Osteocyte (in vitro differentiated cells): ENCODE results near the gene DENR. TPM values are rescaled to one million over a fixed set of nuclear protein-coding genes. Genes with fewer than 3 reads are reported as not detected.
A peak's percentile ranks its signal among the peaks of the same experiment; 100 is the strongest.

ENCODE experiments used
- DNase-seq: peaks from one replicate; pipeline ENCODE4 v3.0.0; 2021; ENCODE audit warnings: mixed read lengths; ENCODE audit not compliant: unreplicated experiment; ENCODE audit errors: extremely low spot score
- H3K27ac Mint-ChIP-seq: one replicate; pipeline ENCODE4 v1.8.0; 2021; ENCODE audit warnings: mild to moderate bottlenecking, mixed read lengths; ENCODE audit not compliant: unreplicated experiment
- H3K27me3 Mint-ChIP-seq: one replicate; pipeline ENCODE4 v1.8.0; 2021; ENCODE audit warnings: mixed read lengths; ENCODE audit not compliant: unreplicated experiment
- H3K36me3 Mint-ChIP-seq: one replicate; pipeline ENCODE4 v1.8.0; 2021; ENCODE audit warnings: mixed read lengths; ENCODE audit not compliant: unreplicated experiment
- H3K4me1 Mint-ChIP-seq: one replicate; pipeline ENCODE4 v1.8.0; 2021; ENCODE audit warnings: mixed read lengths; ENCODE audit not compliant: unreplicated experiment
- H3K4me3 Mint-ChIP-seq: one replicate; pipeline ENCODE4 v1.8.0; 2021; ENCODE audit warnings: mild to moderate bottlenecking, moderate library complexity, mixed read lengths; ENCODE audit not compliant: unreplicated experiment
- H3K9me3 Mint-ChIP-seq: one replicate; pipeline ENCODE4 v1.8.0; 2021; ENCODE audit warnings: mixed read lengths; ENCODE audit not compliant: unreplicated experiment
- total RNA-seq: library from RNA; stranded (reverse); gene quantifications from 2 replicates; pipeline ENCODE4 v1.2.1, GENCODE V29; 2021
- TF ChIP-seq, protein P1 (sequence below): fragments of 200-600 bp; sonication (generic); IDR thresholded peaks from 2 replicates; pipeline ENCODE4 v1.5.0; 2021; ENCODE audit warnings: antibody characterized with exemption, mild to moderate bottlenecking, moderate library complexity

DENR gene
- total RNA-seq, 1 donor from 2014 or later, result 50.2 TPM

DNA sequence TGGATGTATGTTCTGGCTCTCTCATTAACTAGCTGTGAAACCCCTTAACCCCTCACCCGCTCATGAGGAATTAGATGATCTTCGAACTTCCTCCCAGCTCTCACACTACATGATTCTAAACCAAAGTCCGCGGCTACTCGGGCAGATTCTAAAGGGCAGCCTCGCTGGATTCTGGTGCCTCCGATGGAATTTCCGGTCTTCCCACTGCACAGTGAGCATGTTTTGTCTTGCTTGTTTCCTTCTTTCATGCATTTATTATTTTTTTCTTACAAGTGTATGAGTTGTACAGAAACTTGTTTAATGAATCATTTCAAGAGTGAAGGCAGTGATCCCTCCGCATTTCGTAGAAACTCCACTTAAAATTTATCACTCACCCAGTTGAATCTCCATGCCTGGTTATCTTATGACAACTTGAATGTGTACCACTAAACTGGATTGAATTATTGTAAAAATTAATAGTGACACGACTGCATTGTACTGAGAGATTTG is 31.5 kb upstream of the DENR start:
- Mint-ChIP-seq H3K4me3 (no peak overlapping the region), H3K9me3 (no peaks in the 10 kb centered on the region), H3K36me3 (no peaks in the 10 kb centered on the region), H3K27me3 (peaks cover 10% of the 10 kb centered on the region), H3K27ac (peak overlapping the region; percentile 81), H3K4me1 (peaks cover 16% of the 10 kb centered on the region)
- no peak for DNase-seq
- TF ChIP-seq, protein P1, sequence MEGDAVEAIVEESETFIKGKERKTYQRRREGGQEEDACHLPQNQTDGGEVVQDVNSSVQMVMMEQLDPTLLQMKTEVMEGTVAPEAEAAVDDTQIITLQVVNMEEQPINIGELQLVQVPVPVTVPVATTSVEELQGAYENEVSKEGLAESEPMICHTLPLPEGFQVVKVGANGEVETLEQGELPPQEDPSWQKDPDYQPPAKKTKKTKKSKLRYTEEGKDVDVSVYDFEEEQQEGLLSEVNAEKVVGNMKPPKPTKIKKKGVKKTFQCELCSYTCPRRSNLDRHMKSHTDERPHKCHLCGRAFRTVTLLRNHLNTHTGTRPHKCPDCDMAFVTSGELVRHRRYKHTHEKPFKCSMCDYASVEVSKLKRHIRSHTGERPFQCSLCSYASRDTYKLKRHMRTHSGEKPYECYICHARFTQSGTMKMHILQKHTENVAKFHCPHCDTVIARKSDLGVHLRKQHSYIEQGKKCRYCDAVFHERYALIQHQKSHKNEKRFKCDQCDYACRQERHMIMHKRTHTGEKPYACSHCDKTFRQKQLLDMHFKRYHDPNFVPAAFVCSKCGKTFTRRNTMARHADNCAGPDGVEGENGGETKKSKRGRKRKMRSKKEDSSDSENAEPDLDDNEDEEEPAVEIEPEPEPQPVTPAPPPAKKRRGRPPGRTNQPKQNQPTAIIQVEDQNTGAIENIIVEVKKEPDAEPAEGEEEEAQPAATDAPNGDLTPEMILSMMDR, result no peak

DNA sequence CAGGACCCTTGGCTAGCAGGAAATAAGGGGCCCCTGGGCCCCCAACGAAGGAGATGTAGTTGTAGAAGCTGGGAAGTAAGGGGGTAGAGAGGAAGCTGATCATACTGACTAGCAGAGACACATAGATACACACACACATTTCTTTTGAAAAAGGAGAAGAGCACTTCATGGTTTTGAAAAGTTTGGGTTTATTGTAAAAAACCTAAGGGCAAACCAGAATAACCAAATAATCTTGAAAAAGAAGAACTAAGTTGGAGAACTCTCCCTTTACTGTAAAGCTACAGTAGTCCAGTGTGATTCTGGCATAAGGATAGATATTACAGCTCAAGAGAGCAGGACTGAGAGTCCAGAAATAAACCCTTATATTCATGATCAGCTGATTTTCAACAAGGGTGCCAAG is 30.2 kb upstream of the DENR start:
- Mint-ChIP-seq H3K9me3 (no peaks in the 10 kb centered on the region), H3K27me3 (peaks cover 4% of the 10 kb centered on the region), H3K4me1 (peaks cover 14% of the 10 kb centered on the region), H3K36me3 (no peaks in the 10 kb centered on the region), H3K4me3 (no peak overlapping the region), H3K27ac (no peak overlapping the region)
- TF ChIP-seq, protein P1, result no peak
- no peak for DNase-seq

DNA sequence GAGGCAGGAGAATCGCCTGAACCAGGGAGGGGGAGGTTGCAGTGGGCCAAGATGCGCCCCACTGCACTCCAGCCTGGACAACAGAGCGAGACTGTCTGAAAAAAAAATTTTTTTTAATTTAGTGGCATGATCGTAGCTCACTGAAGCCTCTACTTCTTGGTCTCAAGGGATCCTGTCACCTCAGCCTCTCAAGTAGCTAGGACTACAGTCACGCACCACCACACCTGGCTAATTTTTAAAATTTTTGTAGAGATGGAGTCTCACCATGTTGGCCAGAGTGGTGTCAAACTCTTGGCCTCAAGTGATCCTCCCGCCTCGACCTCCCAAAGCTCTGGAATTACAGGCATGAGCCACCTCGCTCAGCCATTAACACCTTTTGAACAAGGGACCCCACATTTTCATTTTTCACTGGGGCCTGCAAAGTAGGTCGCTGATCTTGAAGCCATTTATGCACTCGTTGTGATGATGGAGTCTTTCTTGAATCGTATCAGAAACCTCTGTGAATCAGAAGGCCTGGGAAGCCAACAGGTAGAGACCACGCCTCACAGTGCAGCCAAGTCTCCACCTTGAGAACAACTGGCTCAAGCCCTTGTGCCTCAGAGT is 27.9 kb upstream of the DENR start:
- no peaks in the 10 kb centered on the region for H3K36me3 Mint-ChIP-seq
- DNase-seq, result no peak
- H3K4me3 Mint-ChIP-seq, result no peak overlapping the region
- H3K27ac Mint-ChIP-seq, result no peak overlapping the region
- H3K9me3 Mint-ChIP-seq, result no peaks in the 10 kb centered on the region
- peaks cover 23% of the 10 kb centered on the region for H3K4me1 Mint-ChIP-seq
- TF ChIP-seq, protein P1, result no peak
- H3K27me3 Mint-ChIP-seq, result no peaks in the 10 kb centered on the region

DNA sequence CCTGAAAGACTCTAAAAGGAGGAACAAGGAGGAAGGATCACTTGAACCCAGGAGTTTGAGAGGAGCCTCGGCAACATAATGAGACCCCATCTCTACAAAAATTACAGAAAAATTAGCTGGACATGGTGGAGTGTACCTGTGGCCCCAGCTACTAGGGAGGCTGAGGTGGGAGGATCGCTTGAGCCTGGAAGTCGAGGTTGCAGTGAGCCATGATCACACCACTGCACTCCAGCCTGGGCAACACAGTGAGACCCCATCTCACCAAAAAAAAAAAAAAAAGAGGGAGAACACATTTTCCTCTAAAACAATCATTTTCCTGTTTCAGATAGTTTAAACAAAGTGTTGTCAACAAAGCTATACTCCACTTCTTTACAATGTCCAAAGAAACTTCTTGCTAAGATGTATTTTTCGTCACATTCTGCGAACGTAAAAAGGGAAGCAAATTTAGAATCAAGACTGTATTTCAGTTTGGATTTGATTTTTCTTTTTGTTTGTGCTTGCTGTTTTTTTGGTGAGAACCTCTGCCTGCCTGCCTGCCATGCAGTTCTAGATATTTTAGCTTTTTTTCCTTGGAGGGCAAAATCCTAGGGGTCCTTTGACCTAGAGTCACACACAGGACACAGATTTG is 27.1 kb upstream of the DENR start:
- H3K27ac Mint-ChIP-seq, result no peak overlapping the region
- H3K4me3 Mint-ChIP-seq, result no peak overlapping the region

DNA sequence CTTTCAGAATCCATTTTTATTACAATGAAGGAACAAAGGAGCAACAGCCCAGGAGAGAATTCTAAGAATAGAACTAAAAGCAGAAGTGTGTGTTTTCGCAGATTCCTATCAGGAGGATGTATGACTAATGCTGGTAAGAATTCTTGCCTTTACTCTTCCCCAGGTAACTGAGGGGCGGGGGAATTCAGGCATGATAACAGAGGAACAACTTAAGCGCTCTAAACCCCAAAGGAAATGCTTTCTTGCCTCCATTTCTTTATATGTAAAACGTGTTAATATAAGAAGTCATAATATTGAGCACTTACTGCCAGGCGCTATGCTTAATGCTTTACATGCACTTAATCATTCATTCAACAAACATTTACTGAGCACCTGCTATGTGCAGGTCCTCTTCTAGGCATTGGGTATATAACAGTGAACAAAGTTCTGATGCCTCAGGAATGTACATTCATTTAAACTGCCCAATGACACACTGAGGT is 26.5 kb upstream of the DENR start:
- H3K36me3 Mint-ChIP-seq, result no peaks in the 10 kb centered on the region
- no peaks in the 10 kb centered on the region for H3K27me3 Mint-ChIP-seq
- TF ChIP-seq, protein P1, result no peak
- H3K27ac Mint-ChIP-seq, result no peak overlapping the region
- DNase-seq, result no peak
- H3K9me3 Mint-ChIP-seq, result no peaks in the 10 kb centered on the region
- peaks cover 28% of the 10 kb centered on the region for H3K4me1 Mint-ChIP-seq
- no peak overlapping the region for H3K4me3 Mint-ChIP-seq

More for the DNA sequence above, 27.1 kb upstream of the DENR start:
- Mint-ChIP-seq H3K36me3 (no peaks in the 10 kb centered on the region), H3K9me3 (no peaks in the 10 kb centered on the region), H3K27me3 (no peaks in the 10 kb centered on the region), H3K4me1 (peaks cover 27% of the 10 kb centered on the region)
- TF ChIP-seq, protein P1, result no peak
- DNase-seq, result no peak
